ENCODE measurements around the gene ZIC1. TPM values are rescaled to one million over a fixed set of nuclear protein-coding genes. Genes with fewer than 3 reads are reported as not detected.
A peak's percentile ranks its signal among the peaks of the same experiment; 100 is the strongest.

Gene ZIC1
- total RNA-seq, 1 experiment from 2014 or later = not detected

- no peak overlapping the region for H3K9ac ChIP-seq (ENCODE audit: extremely low read depth, insufficient read length, low read length)
- no peak overlapping the region for H3K27ac ChIP-seq (ENCODE audit: insufficient read length, low read depth, low read length)
- H4K8ac ChIP-seq (replicated peaks; ENCODE audit: insufficient read length, low read depth, low read length) = no peak overlapping the region
- H3K36me3 Mint-ChIP-seq (ENCODE audit: insufficient read depth in 1 of 3, low read depth in 3 of 3) = no peaks in the 10 kb centered on the region; a peak in 1 of 7 replicates
- H3K14ac ChIP-seq (ENCODE audit: insufficient read depth, low read length) = no peak overlapping the region
- H2BK15ac ChIP-seq (ENCODE audit: low read depth, low read length) = no peak overlapping the region
- H3K27ac Mint-ChIP-seq = no peak overlapping the region
- no peak overlapping the region for H3K18ac ChIP-seq (ENCODE audit: insufficient read length, low read depth, low read length)
- H3K4me1 Mint-ChIP-seq = peaks cover 16 to 77% of the 10 kb centered on the region in 2 experiments
- no peak overlapping the region for H3K23ac ChIP-seq (ENCODE audit: insufficient read length, low read depth, low read length)
- no peak overlapping the region for H3K4ac ChIP-seq (ENCODE audit: low read depth, low read length)
- DNase-seq = no peak
- no peak overlapping the region for H3T11ph ChIP-seq (ENCODE audit: low read length)
- H2AK5ac ChIP-seq (ENCODE audit: insufficient read length, low read length) = no peak overlapping the region
- no peaks in the 10 kb centered on the region for H3K9me3 ChIP-seq (ENCODE audit: control insufficient read depth, low read depth, low read length)
- no peaks in the 10 kb centered on the region for H3K79me2 ChIP-seq (ENCODE audit: insufficient read depth, low read length)
- peaks cover 0 to 6% of the 10 kb centered on the region in 2 experiments; a peak in 3 of 5 replicates for H3K9me3 Mint-ChIP-seq
- no peak for TF ChIP-seq CTCF (conservative IDR thresholded peaks at IDR 0.05)
- no peak overlapping the region for H2AFZ ChIP-seq (ENCODE audit: low read length)
- H2BK12ac ChIP-seq (ENCODE audit: insufficient read length, low read depth, low read length) = no peak overlapping the region
- H4K5ac ChIP-seq (ENCODE audit: insufficient read length, low read depth, low read length) = no peak overlapping the region
- H2BK120ac ChIP-seq (ENCODE audit: low read depth, low read length, poor library complexity, severe bottlenecking) = no peak overlapping the region
- H3K4me1 ChIP-seq (ENCODE audit: insufficient read depth, low read length) = peaks cover 3% of the 10 kb centered on the region; the same call in 1 of the 2 replicates
- H3K79me1 ChIP-seq (ENCODE audit: insufficient read depth, low read depth, low read length, poor library complexity, severe bottlenecking) = no peaks in the 10 kb centered on the region
- no CpG with 5 or more reads among the region's 14 CpGs for WGBS (ENCODE audit: extremely low coverage, insufficient read length, low lambda C conversion rate)
- peak overlapping the region; percentile 27 to 73; a peak in 4 of 5 replicates for H3K4me3 Mint-ChIP-seq
- H4K91ac ChIP-seq (ENCODE audit: insufficient read length, low read depth, low read length) = no peak overlapping the region
- no peak overlapping the region for H3K56ac ChIP-seq (ENCODE audit: insufficient read length, low read depth, low read length)
- H4K20me1 ChIP-seq (ENCODE audit: control insufficient read depth, insufficient read depth, insufficient read length) = no peaks in the 10 kb centered on the region
- H3K27me3 ChIP-seq (ENCODE audit: insufficient read depth, low read length) = peaks cover 84% of the 10 kb centered on the region
- H3K27me3 Mint-ChIP-seq (ENCODE audit: low read depth) = peaks cover 99% of the 10 kb centered on the region
- no peak overlapping the region for H2BK5ac ChIP-seq (ENCODE audit: insufficient read length, low read length)
- peaks cover 35% of the 10 kb centered on the region for H3K23me2 ChIP-seq (ENCODE audit: insufficient read length, low read depth, low read length, poor library complexity, severe bottlenecking)
- peak overlapping the region; percentile 84 for H3K4me2 ChIP-seq (ENCODE audit: insufficient read depth, insufficient read length, low read length)
- no peak overlapping the region for H2BK20ac ChIP-seq (ENCODE audit: low read depth, low read length, poor library complexity, severe bottlenecking)
These were observed 2.2 kb downstream of the ZIC1 start for GRCh38 chr3:147411238-147411814.
